CD4-positive, CD25-positive, alpha-beta regulatory T cell (primary cell): Measurements from ENCODE around the gene PLXNA4. TPM values are rescaled to one million over a fixed set of nuclear protein-coding genes. Genes with fewer than 3 reads are reported as not detected.

ENCODE experiments used
- ATAC-seq, 2 donors: fragments of 150-1000 bp; cut with Tn5 transposase; one replicate each; pipeline ENCODE4 v1.10.0; 2021; ENCODE audit warnings: low read depth in 2 of 2, moderate number of reproducible peaks in 2 of 2, moderate library complexity in 1 of 2
- DNase-seq, 3 donors: peaks; one replicate each; pipeline versions ENCODE4 v3.0.0 to v3.0.0-alpha.2; 2012 to 2022; ENCODE audit warnings: mixed read lengths in 1 of 3
- H3K27ac ChIP-seq: one replicate; pipeline ENCODE4 v1.7.0; 2013; ENCODE audit warnings: mild to moderate bottlenecking, low read length; ENCODE audit not compliant: insufficient read depth, poor library complexity, severe bottlenecking
- H3K27me3 ChIP-seq: one replicate; pipeline ENCODE4 v1.7.0; 2013; ENCODE audit warnings: low read length; ENCODE audit not compliant: control insufficient read depth, insufficient read depth
- H3K36me3 ChIP-seq: one replicate; pipeline ENCODE4 v1.7.0; 2013; ENCODE audit warnings: mild to moderate bottlenecking, low read length, moderate library complexity; ENCODE audit not compliant: control insufficient read depth, insufficient read depth
- H3K4me1 ChIP-seq: 2 replicates; pipeline ENCODE4 v1.7.0; 2013; ENCODE audit warnings: mild to moderate bottlenecking, low read length; ENCODE audit not compliant: insufficient read depth, control insufficient read depth, poor library complexity, severe bottlenecking
- H3K4me3 ChIP-seq: one replicate; pipeline ENCODE4 v1.7.0; 2013; ENCODE audit warnings: low read depth, mild to moderate bottlenecking, low read length, moderate library complexity
- H3K9me3 ChIP-seq, 2 experiments: 1 replicate in 1 of 2; 2 replicates in 1 of 2; pipeline ENCODE4 v1.7.0; 2013; ENCODE audit warnings: low read length in 2 of 2, mild to moderate bottlenecking in 1 of 2, moderate library complexity in 1 of 2; ENCODE audit not compliant: control insufficient read depth in 2 of 2
- H3K27ac Mint-ChIP-seq, 3 donors: one replicate each; pipeline ENCODE4 v1.8.0; 2020 to 2022; ENCODE audit warnings: mild to moderate bottlenecking in 3 of 3, mixed read lengths in 3 of 3, moderate library complexity in 2 of 3
- H3K27me3 Mint-ChIP-seq: one replicate; pipeline ENCODE4 v1.8.0; 2022; ENCODE audit warnings: mild to moderate bottlenecking, mixed read lengths
- H3K36me3 Mint-ChIP-seq: one replicate; pipeline ENCODE4 v1.8.0; 2020; ENCODE audit warnings: mixed read lengths
- H3K4me1 Mint-ChIP-seq, 4 donors: one replicate each; pipeline ENCODE4 v1.8.0; 2020 to 2022; ENCODE audit warnings: mixed read lengths in 4 of 4, mild to moderate bottlenecking in 1 of 4
- H3K4me3 Mint-ChIP-seq, 4 donors: one replicate each; pipeline ENCODE4 v1.8.0; 2020 to 2022; ENCODE audit warnings: mild to moderate bottlenecking in 4 of 4, mixed read lengths in 4 of 4, moderate library complexity in 3 of 4
- H3K9me3 Mint-ChIP-seq, 7 donors: one replicate each; pipeline ENCODE4 v1.8.0; 2020 to 2022; ENCODE audit warnings: mixed read lengths in 7 of 7, mild to moderate bottlenecking in 3 of 7, moderate library complexity in 2 of 7
- polyA plus RNA-seq, 4 donors: library from polyadenylated mRNA; unstranded; fragments of 300-500 nt; fragmentation: Illumina TruSeq; gene quantifications; one replicate each; pipeline ENCODE4 v1.2.3, GENCODE V29; 2021
- total RNA-seq: library from RNA; stranded (reverse); gene quantifications from one replicate; pipeline ENCODE4 v1.2.3, GENCODE V29; 2022

PLXNA4 gene
- total and polyA plus RNA-seq, 5 donors from 2014 or later: 0.27 TPM; not detected in 4

DNA sequence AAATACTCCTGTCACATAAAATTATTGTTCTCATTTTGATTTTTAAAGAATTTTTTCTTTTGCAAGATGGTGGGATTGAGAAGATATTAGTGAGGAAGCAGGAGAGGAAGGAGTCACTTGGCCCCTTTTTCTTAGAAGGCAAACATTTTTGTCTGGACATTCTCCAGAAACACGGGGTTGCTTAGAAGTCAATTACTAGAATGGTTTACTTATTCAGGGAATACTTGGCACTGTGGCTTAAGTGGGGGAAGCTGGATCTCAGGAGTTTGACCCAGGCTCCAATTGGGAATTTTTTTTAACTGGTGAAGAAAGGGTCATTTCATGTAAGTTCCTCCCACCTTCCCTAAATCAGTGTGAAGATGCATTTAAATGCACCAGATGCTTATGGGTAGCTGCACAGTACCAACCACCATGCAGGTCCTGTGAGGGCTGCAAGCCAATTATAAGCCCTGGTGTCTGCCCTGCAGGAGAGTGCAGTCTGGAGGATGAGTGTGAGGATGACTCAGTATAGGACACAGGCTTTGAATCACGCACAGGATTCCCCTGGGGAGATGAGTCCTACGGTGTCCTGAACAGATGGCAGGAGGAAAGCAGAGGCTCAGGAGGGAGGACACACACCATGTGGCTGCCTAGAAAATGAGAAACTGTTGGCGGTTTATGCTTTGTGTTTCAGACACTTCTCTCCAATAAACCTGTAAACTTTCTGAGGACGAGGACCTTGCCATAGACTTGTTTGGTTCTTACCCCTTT is 299.1 kb downstream of the PLXNA4 start:
- Mint-ChIP-seq H3K36me3 (no peaks in the 10 kb centered on the region), H3K9me3 (peaks cover 0 to 2% (median 0%) of the 10 kb centered on the region in 7 donors), H3K4me3 (no peak overlapping the region), H3K4me1 (no peaks in the 10 kb centered on the region), H3K27ac (no peak overlapping the region), H3K27me3 (no peaks in the 10 kb centered on the region)
- no peaks in the 10 kb centered on the region for H3K4me1 ChIP-seq
- H3K4me3 ChIP-seq: no peak overlapping the region
- H3K36me3 ChIP-seq: no peaks in the 10 kb centered on the region
- ATAC-seq: no peak
- DNase-seq: no peak
- no peaks in the 10 kb centered on the region for H3K27me3 ChIP-seq
- no peak overlapping the region for H3K27ac ChIP-seq
- H3K9me3 ChIP-seq: no peaks in the 10 kb centered on the region

DNA sequence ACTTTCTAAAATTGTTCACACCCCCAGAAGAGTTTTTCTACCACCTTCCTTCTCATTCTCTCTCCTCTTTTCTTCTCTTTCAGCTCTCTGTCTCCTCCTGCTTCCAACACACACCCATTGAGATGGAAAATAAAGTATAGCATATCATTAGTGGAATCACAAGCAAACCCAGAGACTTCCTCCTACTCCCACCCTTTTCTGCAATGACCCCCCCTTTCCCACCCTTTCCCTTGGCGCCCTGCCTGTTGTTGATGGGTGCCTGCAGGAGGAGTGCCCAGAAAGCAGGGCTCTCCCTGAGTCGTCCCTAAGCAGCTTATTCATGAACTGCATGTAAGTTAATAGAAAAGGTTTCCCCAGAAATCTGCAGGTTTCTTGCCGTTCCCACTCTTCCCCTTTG is 300.0 kb downstream of the PLXNA4 start:
- peaks cover 0 to 2% (median 0%) of the 10 kb centered on the region in 7 donors for H3K9me3 Mint-ChIP-seq
- ATAC-seq: no peak
- H3K27me3 ChIP-seq: no peaks in the 10 kb centered on the region
- H3K4me1 ChIP-seq: no peaks in the 10 kb centered on the region
- no peak overlapping the region for H3K4me3 Mint-ChIP-seq
- H3K27ac Mint-ChIP-seq: no peak overlapping the region
- peaks cover 0 to 3% of the 10 kb centered on the region in 2 experiments for H3K9me3 ChIP-seq
- no peak for DNase-seq
- H3K36me3 Mint-ChIP-seq: no peaks in the 10 kb centered on the region
- H3K27me3 Mint-ChIP-seq: no peaks in the 10 kb centered on the region
- no peaks in the 10 kb centered on the region for H3K4me1 Mint-ChIP-seq
- no peak overlapping the region for H3K27ac ChIP-seq
- H3K36me3 ChIP-seq: no peaks in the 10 kb centered on the region
- no peak overlapping the region for H3K4me3 ChIP-seq

DNA sequence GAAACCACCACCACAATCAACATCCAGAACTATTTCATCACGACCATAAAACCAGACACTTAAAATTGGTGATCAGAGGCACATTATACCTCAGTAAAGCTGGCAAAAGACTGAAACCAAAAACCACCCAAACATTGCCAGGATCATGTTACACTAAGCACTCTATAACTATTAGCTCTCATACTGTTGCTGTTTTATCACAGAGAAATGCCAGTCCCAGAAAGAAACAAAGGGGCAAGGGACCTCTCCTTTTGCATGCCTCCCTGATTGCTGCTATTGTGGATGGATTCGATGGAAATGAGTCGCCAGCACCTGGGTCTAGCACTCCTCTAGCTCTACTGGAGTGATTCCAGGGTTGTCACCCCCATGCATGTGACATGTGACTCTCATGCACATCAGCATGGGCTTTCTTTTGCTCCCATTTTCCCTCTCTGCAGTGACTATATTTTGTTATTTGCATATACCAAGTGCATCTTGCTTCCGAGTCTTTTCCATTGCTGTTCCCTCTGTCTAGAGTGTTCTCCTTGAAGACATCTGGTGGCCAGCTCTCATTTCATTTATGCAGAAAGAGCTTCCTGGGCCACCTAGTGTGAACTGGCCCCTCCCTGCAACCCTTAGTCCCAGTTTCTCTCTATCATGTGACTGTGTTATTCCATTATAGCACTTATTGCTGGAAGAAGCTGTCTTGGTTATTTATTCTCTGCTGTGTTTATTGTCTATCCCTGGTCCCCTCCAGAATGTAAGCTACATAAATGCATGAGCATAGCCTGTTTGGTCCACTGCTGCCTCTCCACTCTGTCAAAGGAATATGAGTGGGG is 300.6 kb downstream of the PLXNA4 start:
- DNase-seq (no peak), ATAC-seq (no peak)
- no peaks in the 10 kb centered on the region for H3K36me3 ChIP-seq
- no peaks in the 10 kb centered on the region for H3K4me1 ChIP-seq
- no peak overlapping the region for H3K27ac ChIP-seq
- H3K4me3 ChIP-seq: no peak overlapping the region
- Mint-ChIP-seq H3K4me1 (no peaks in the 10 kb centered on the region), H3K27ac (no peak overlapping the region), H3K36me3 (no peaks in the 10 kb centered on the region), H3K9me3 (peaks cover 0 to 4% (median 0%) of the 10 kb centered on the region in 7 donors), H3K27me3 (no peaks in the 10 kb centered on the region), H3K4me3 (no peak overlapping the region)
- H3K9me3 ChIP-seq: peaks cover 0 to 3% of the 10 kb centered on the region in 2 experiments
- H3K27me3 ChIP-seq: no peaks in the 10 kb centered on the region

DNA sequence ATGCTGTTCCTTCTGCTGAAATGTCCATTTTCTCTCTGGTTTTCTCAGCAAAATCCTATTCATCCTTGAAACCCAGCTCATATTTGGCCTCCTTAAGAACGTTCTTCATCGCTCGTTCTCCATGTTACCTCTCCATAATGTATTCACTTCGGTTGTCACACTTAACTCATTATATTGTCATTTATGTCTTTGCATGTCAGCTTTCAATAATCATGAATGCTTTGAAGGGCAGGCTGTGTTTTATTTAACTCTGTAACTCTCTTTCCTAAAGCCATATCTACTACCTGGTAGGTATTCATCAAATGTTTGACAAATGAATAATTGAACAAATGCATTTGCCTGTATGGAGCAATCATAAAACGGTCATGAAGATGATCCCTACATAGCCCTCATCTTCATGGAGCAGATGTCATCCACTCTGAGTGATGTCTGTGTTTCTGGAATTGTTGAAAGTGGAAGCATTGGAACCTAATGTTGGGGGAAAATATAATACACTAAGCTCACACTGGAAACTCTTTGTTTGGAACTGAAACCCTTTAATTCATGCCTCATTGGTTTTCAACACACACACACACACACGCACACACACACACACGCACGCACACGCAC is 303.4 kb downstream of the PLXNA4 start:
- no peak overlapping the region for H3K4me3 Mint-ChIP-seq
- Histone ChIP-seq H3K27me3 (no peaks in the 10 kb centered on the region), H3K4me3 (no peak overlapping the region), H3K4me1 (no peaks in the 10 kb centered on the region), H3K27ac (no peak overlapping the region), H3K9me3 (peaks cover 0 to 3% of the 10 kb centered on the region in 2 experiments), H3K36me3 (no peaks in the 10 kb centered on the region)
- ATAC-seq (no peak), DNase-seq (no peak)
- H3K27me3 Mint-ChIP-seq: no peaks in the 10 kb centered on the region
- H3K27ac Mint-ChIP-seq: no peak overlapping the region
- peaks cover 0 to 4% (median 0%) of the 10 kb centered on the region in 7 donors for H3K9me3 Mint-ChIP-seq
- H3K36me3 Mint-ChIP-seq: no peaks in the 10 kb centered on the region
- no peaks in the 10 kb centered on the region for H3K4me1 Mint-ChIP-seq

DNA sequence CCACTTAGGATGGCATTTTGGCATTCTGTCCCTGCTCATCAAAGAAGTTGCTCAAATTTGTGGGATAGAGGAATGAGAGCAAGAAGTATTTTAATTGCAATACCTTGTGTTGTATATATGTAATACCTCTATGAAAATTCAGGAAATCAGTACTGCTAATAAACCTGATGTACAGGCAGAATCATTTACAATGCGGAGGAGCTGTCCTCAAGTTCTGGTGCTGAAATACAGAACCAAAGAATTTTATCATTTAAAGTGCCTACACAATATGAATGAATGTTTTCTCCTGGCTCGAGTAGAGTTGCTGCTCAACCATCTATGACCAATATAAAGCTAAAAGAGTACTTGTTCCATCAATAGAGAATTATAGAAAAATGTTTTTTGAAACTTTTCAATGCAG is 305.8 kb downstream of the PLXNA4 start:
- ATAC-seq (no peak), DNase-seq (no peak)
- Mint-ChIP-seq H3K9me3 (peaks cover 0 to 2% (median 0%) of the 10 kb centered on the region in 7 donors), H3K4me1 (no peaks in the 10 kb centered on the region), H3K36me3 (no peaks in the 10 kb centered on the region), H3K27ac (no peak overlapping the region), H3K27me3 (no peaks in the 10 kb centered on the region), H3K4me3 (no peak overlapping the region)
- no peaks in the 10 kb centered on the region for H3K4me1 ChIP-seq
- no peaks in the 10 kb centered on the region for H3K27me3 ChIP-seq
- peaks cover 0 to 3% of the 10 kb centered on the region in 2 experiments for H3K9me3 ChIP-seq
- H3K27ac ChIP-seq: no peak overlapping the region
- H3K36me3 ChIP-seq: no peaks in the 10 kb centered on the region
- H3K4me3 ChIP-seq: no peak overlapping the region

DNA sequence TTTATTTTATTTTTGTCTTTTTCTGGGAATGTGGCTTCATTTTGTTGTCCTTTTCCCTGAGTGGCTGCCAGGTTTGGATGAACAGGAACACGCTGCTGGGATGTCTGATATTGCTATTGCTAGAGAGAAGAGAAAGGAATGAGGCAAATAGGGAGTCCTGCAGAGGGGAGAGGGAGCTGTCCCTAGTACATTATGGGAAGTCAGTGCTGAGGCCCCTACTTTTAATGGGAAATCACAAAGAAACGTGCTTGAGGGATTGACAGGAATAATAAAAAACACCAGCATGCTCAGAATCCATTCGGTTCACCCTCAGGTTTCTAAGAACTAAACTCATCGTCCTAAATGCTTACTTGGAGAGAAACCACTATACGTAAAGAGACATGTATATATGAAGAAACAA is 306.6 kb downstream of the PLXNA4 start:
- H3K4me3 Mint-ChIP-seq: no peak overlapping the region
- no peak for ATAC-seq
- Histone ChIP-seq H3K27ac (no peak overlapping the region), H3K27me3 (no peaks in the 10 kb centered on the region), H3K4me3 (no peak overlapping the region), H3K9me3 (peaks cover 0 to 3% of the 10 kb centered on the region in 2 experiments), H3K36me3 (no peaks in the 10 kb centered on the region), H3K4me1 (no peaks in the 10 kb centered on the region)
- no peaks in the 10 kb centered on the region for H3K27me3 Mint-ChIP-seq
- H3K36me3 Mint-ChIP-seq: no peaks in the 10 kb centered on the region
- H3K9me3 Mint-ChIP-seq: peaks cover 0 to 2% (median 0%) of the 10 kb centered on the region in 7 donors
- no peaks in the 10 kb centered on the region for H3K4me1 Mint-ChIP-seq
- H3K27ac Mint-ChIP-seq: no peak overlapping the region
- no peak for DNase-seq

DNA sequence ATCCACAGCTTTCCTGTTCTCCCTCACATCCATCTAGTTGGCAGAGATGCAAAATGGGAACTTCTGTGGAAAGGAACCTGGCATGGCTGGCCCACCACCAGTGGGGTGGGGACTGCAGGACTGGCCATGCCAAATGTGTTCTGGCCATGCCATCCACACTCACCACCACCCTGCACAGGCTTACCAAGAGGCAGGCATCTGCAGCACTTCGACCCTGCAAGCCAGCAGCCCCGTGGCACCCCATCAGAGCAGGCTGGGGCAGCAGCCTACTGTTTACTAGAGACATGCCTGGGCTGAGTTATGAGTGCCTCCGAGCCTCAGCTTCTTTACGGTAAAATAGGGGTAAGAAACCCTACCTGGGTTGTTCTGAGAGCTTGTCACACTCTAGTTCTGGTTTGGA is 313.1 kb downstream of the PLXNA4 start:
- Mint-ChIP-seq H3K4me3 (no peak overlapping the region), H3K27me3 (no peaks in the 10 kb centered on the region), H3K27ac (no peak overlapping the region), H3K9me3 (peaks cover 0 to 5% (median 0%) of the 10 kb centered on the region in 7 donors), H3K4me1 (no peaks in the 10 kb centered on the region), H3K36me3 (no peaks in the 10 kb centered on the region)
- Histone ChIP-seq H3K4me3 (no peak overlapping the region), H3K27ac (no peak overlapping the region), H3K27me3 (no peaks in the 10 kb centered on the region), H3K4me1 (no peaks in the 10 kb centered on the region), H3K36me3 (no peaks in the 10 kb centered on the region), H3K9me3 (no peaks in the 10 kb centered on the region)
- ATAC-seq: no peak
- no peak for DNase-seq
